Fibroblast of lung (primary cell): ENCODE data around the gene EPN3. TPM values are rescaled to one million over a fixed set of nuclear protein-coding genes. Genes with fewer than 3 reads are reported as not detected.

Source experiments
- DNase-seq, 2 donors: peaks; one replicate each; pipeline versions ENCODE4 v3.0.0 to v3.0.0-alpha.2; 2010; ENCODE audit warnings: low read depth in 2 of 2
- H2AFZ ChIP-seq: 2 replicates; pipeline ENCODE4 v1.5.1; 2012; ENCODE audit warnings: low read length, control low read depth, inconsistent platforms
- H3K27ac ChIP-seq: 2 replicates; pipeline ENCODE4 v1.5.1; 2011; ENCODE audit warnings: low read length, control low read depth; ENCODE audit not compliant: insufficient read depth
- H3K27me3 ChIP-seq: 2 replicates; pipeline ENCODE4 v1.5.1; 2011; ENCODE audit warnings: mild to moderate bottlenecking, low read length; ENCODE audit not compliant: control insufficient read depth, insufficient read depth
- H3K36me3 ChIP-seq: 2 replicates; pipeline ENCODE4 v1.5.1; 2011; ENCODE audit warnings: low read length; ENCODE audit not compliant: control insufficient read depth, insufficient read depth
- H3K4me1 ChIP-seq: 2 replicates; pipeline ENCODE4 v1.5.1; 2011; ENCODE audit warnings: low read length; ENCODE audit not compliant: control insufficient read depth, insufficient read depth; ENCODE audit errors: extremely low read depth
- H3K4me2 ChIP-seq: 2 replicates; pipeline ENCODE4 v1.5.1; 2011; ENCODE audit warnings: low read length, control low read depth; ENCODE audit not compliant: insufficient read depth; ENCODE audit errors: extremely low read depth
- H3K4me3 ChIP-seq, 4 experiments: fragments of 200-600 bp in 1 of 4; sonication (generic) in 1 of 4; replicated peaks in 1 of 4; 2 replicates each; pipeline ENCODE4 v1.5.1; 2011 to 2016; ENCODE audit warnings: low read length in 4 of 4, low read depth in 3 of 4, mild to moderate bottlenecking in 3 of 4, control low read depth in 2 of 4, inconsistent platforms in 1 of 4, mixed read lengths in 1 of 4; ENCODE audit not compliant: insufficient read depth in 1 of 4; ENCODE audit errors: control extremely low read depth in 1 of 4
- H3K79me2 ChIP-seq: 2 replicates; pipeline ENCODE4 v1.5.1; 2012; ENCODE audit warnings: mild to moderate bottlenecking, low read length, inconsistent platforms; ENCODE audit not compliant: control insufficient read depth, insufficient read depth
- H3K9ac ChIP-seq: 2 replicates; pipeline ENCODE4 v1.5.1; 2011; ENCODE audit warnings: mild to moderate bottlenecking, low read length, control low read depth; ENCODE audit not compliant: insufficient read depth
- H3K9me3 ChIP-seq: 2 replicates; pipeline ENCODE4 v1.5.1; 2012; ENCODE audit warnings: low read depth, low read length; ENCODE audit not compliant: control insufficient read depth, insufficient read depth
- H4K20me1 ChIP-seq: 2 replicates; pipeline ENCODE4 v1.5.1; 2011; ENCODE audit warnings: low read length; ENCODE audit not compliant: control insufficient read depth, insufficient read depth; ENCODE audit errors: extremely low read depth
- EZH2 ChIP-seq: IDR thresholded peaks from 2 replicates; pipeline ENCODE4 v1.5.1; 2012; ENCODE audit warnings: low read length, control low read depth, mild to moderate bottlenecking; ENCODE audit errors: missing control alignments
- polyA plus RNA-seq, 2 donors: library from polyadenylated mRNA; depleted of rRNA in 1 of 2; stranded (reverse) in 1 of 2; unstranded in 1 of 2; fragments of >200 nt; gene quantifications; 2 replicates each; pipeline ENCODE4 v1.2.1, GENCODE V29; 2011 to 2012; ENCODE audit warnings: missing spikeins in 1 of 2
- total RNA-seq: library from RNA; depleted of rRNA; stranded (reverse); fragments of >200 nt; gene quantifications from 2 replicates; pipeline ENCODE4 v1.2.1, GENCODE V29; 2014
- TF ChIP-seq, protein P1 (sequence below), 2 donors: IDR thresholded peaks in 1 of 2; conservative IDR thresholded peaks in 1 of 2; 1 replicate in 1 of 2; 2 replicates in 1 of 2; pipeline ENCODE4 v1.5.1; 2011 to 2012; ENCODE audit warnings: low read length in 2 of 2, control low read depth in 1 of 2, inconsistent platforms in 1 of 2, low read depth in 1 of 2, mild to moderate bottlenecking in 1 of 2

Gene EPN3
- total and polyA plus RNA-seq, 2 donors (not counting 1 experiment from before 2014, with no cell fraction given), result not detected

GRCh38 chr17:50569592-50569991, 37.1 kb downstream of the EPN3 start:
- peaks cover 15% of the 10 kb centered on the region for H3K27me3 ChIP-seq
- H3K4me2 ChIP-seq, result no peak overlapping the region
- no peaks in the 10 kb centered on the region for H3K9me3 ChIP-seq
- no peaks in the 10 kb centered on the region for H3K79me2 ChIP-seq
- no peaks in the 10 kb centered on the region for H3K36me3 ChIP-seq
- H3K4me3 ChIP-seq, result no peak overlapping the region
- TF ChIP-seq EZH2, result no peak
- TF ChIP-seq, protein P1, sequence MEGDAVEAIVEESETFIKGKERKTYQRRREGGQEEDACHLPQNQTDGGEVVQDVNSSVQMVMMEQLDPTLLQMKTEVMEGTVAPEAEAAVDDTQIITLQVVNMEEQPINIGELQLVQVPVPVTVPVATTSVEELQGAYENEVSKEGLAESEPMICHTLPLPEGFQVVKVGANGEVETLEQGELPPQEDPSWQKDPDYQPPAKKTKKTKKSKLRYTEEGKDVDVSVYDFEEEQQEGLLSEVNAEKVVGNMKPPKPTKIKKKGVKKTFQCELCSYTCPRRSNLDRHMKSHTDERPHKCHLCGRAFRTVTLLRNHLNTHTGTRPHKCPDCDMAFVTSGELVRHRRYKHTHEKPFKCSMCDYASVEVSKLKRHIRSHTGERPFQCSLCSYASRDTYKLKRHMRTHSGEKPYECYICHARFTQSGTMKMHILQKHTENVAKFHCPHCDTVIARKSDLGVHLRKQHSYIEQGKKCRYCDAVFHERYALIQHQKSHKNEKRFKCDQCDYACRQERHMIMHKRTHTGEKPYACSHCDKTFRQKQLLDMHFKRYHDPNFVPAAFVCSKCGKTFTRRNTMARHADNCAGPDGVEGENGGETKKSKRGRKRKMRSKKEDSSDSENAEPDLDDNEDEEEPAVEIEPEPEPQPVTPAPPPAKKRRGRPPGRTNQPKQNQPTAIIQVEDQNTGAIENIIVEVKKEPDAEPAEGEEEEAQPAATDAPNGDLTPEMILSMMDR (conservative IDR thresholded peaks at IDR 0.05 in 1 of 2, IDR thresholded peaks at IDR 0.05 in 1 of 2; ENCODE audit: low read depth in 1 of 2, low read length in 2 of 2), result no peak
- H3K9ac ChIP-seq, result no peak overlapping the region
- no peak overlapping the region for H2AFZ ChIP-seq
- no peak overlapping the region for H3K27ac ChIP-seq
- no peak for DNase-seq
- H4K20me1 ChIP-seq, result no peaks in the 10 kb centered on the region
- H3K4me1 ChIP-seq, result peaks cover 6% of the 10 kb centered on the region

DNA sequence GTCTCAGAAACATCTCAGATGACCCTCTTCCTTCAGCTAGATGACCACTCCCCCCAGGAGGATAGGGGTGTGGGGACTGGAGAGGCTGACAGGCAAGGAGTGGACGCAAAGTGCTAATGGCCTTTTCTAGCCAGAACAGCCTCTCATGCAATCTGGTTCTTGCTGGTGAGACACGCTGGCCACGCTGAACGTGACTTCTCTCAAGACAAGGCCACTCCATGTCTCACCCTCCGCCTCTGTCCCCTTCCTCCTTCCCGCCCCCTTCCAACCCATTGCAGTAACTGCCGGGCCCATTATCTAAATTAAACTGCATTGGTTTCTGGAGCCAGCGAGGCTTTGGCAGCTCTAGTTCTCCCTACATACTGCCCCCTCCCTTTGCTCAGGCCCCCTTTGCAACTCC, 37.5 kb downstream of the EPN3 start:
- no peak overlapping the region for H2AFZ ChIP-seq
- no peak for DNase-seq
- H4K20me1 ChIP-seq, result no peaks in the 10 kb centered on the region
- H3K36me3 ChIP-seq, result no peaks in the 10 kb centered on the region
- no peak overlapping the region for H3K27ac ChIP-seq
- no peak overlapping the region for H3K4me2 ChIP-seq
- peaks cover 6% of the 10 kb centered on the region for H3K4me1 ChIP-seq
- TF ChIP-seq, protein P1 (conservative IDR thresholded peaks at IDR 0.05 in 1 of 2, IDR thresholded peaks at IDR 0.05 in 1 of 2; ENCODE audit: low read depth in 1 of 2, low read length in 2 of 2), result no peak
- no peak for TF ChIP-seq EZH2
- H3K9ac ChIP-seq, result no peak overlapping the region
- H3K9me3 ChIP-seq, result no peaks in the 10 kb centered on the region
- H3K79me2 ChIP-seq, result no peaks in the 10 kb centered on the region
- peaks cover 15% of the 10 kb centered on the region for H3K27me3 ChIP-seq
- H3K4me3 ChIP-seq, result no peak overlapping the region

DNA sequence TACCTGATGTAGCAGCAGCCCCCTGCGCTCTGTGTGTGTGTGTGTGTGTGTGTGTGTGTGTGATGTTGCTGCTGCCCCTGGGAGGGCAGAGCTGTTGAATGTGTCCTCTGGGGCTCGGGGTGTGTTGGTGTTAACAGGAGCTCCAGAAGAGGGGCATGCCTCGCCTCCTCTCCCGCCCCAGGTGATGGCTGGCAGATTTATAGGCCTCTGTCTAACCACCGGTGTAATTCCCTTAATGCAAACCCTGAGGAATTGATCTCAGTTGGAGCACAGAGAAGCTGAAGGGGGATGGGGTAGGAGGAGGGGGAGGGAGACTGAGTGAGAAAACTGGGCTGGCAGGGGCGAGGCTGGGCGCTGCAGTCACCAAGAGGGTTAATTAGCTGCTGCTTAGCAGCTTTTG, 38.0 kb downstream of the EPN3 start:
- Histone ChIP-seq H3K27me3 (peaks cover 15% of the 10 kb centered on the region), H4K20me1 (no peaks in the 10 kb centered on the region), H3K4me3 (no peak overlapping the region), H2AFZ (no peak overlapping the region), H3K9me3 (no peaks in the 10 kb centered on the region), H3K4me2 (no peak overlapping the region), H3K36me3 (no peaks in the 10 kb centered on the region), H3K4me1 (peaks cover under 1% of the 10 kb centered on the region), H3K27ac (no peak overlapping the region), H3K79me2 (no peaks in the 10 kb centered on the region), H3K9ac (no peak overlapping the region)
- no peak for TF ChIP-seq EZH2
- TF ChIP-seq, protein P1 (conservative IDR thresholded peaks at IDR 0.05 in 1 of 2, IDR thresholded peaks at IDR 0.05 in 1 of 2; ENCODE audit: low read depth in 1 of 2, low read length in 2 of 2), result no peak
- no peak for DNase-seq
